Measurements from ENCODE around the gene PARD6A.

The PARD6A gene

DNA sequence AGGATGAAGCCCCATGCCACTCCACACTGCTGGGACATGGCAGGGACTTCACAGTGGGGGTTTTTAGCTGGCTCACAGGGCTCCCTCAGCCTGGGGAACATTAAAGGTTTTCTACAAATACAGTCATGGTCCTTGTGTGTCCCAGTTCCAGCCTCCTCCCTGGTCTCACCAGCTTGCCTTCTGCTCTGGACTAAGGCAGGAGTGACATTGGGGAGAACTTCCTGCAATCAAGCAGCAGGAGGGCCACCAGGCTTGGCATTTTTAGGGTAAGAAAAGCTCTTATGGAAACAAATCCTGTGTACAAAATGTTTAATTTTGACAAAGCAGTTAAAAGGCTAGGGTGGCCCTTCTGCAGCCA, 1.9 kb downstream of the PARD6A start:
- Histone ChIP-seq H3K4me1 (ENCODE audit: insufficient read depth, poor library complexity, severe bottlenecking) (peaks cover 5% of the 10 kb centered on the region), H3K27ac (ENCODE audit: poor library complexity, severe bottlenecking) (no peak overlapping the region)
- no peak for ATAC-seq (ENCODE audit: low read depth)

DNA sequence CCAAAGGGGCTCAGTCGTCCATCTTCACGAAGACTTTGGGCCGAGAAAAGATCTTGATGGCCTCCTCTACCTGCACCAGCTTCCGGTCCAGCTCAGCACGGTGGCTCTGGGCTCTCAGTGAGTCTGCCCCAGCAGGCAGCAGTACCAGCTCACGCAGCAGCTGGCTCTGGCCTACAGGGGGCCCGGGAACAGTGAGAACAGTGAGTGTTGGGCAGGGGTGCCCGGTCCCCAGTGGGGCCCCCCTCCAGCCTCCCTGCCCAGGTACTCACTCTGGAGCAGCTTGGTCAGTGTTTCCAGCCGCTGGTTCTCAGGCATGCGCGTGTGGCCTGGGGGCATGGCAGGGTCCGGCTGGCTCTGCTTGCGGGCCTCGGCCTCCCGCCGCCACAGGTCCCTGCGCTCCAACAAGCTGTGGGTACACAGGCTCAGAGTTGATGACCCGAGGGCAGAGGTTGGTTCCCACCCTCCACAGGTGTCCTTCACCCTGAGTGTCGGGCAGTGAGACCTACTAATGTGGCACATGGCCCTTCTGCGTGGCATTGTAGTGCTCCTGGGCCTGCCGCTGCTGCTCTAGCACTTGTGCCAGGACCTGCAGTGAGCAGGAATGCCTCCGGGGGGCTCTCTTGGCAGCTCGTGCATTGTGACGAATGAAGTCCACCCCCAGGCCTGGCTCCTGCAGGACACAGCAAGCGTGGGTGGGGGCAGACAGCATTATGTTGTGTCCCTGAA, 2.6 kb downstream of the PARD6A start:
- Histone ChIP-seq H3K4me1 (ENCODE audit: insufficient read depth, poor library complexity, severe bottlenecking) (peaks cover 6% of the 10 kb centered on the region), H3K27ac (ENCODE audit: poor library complexity, severe bottlenecking) (no peak overlapping the region)

More for the DNA sequence above, 1.9 kb downstream of the PARD6A start:
- Histone ChIP-seq H3K27me3 (ENCODE audit: insufficient read depth, poor library complexity, severe bottlenecking) (no peaks in the 10 kb centered on the region), H3K36me3 (ENCODE audit: low read depth) (peaks cover 10% of the 10 kb centered on the region), H3K9me3 (ENCODE audit: severe bottlenecking) (no peaks in the 10 kb centered on the region), H3K4me3 (ENCODE audit: severe bottlenecking) (no peak overlapping the region)
- no peak for TF ChIP-seq CTCF (IDR thresholded peaks at IDR 0.05; ENCODE audit: poor library complexity, severe bottlenecking)
- no peak for DNase-seq (ENCODE audit: low spot score)

GRCh38 chr16:67663877-67664222, 3.1 kb downstream of the PARD6A start:
- no peak for TF ChIP-seq CTCF (IDR thresholded peaks at IDR 0.05; ENCODE audit: poor library complexity, severe bottlenecking)
- H3K36me3 ChIP-seq (ENCODE audit: low read depth), result peaks cover 3% of the 10 kb centered on the region
- ATAC-seq (ENCODE audit: low read depth) (no peak), DNase-seq (ENCODE audit: low spot score) (no peak)
- H3K4me1 ChIP-seq (ENCODE audit: insufficient read depth, poor library complexity, severe bottlenecking), result peaks cover 6% of the 10 kb centered on the region
- H3K9me3 ChIP-seq (ENCODE audit: severe bottlenecking), result no peaks in the 10 kb centered on the region
- no peak overlapping the region for H3K27ac ChIP-seq (ENCODE audit: poor library complexity, severe bottlenecking)
- H3K4me3 ChIP-seq (ENCODE audit: severe bottlenecking), result no peak overlapping the region
- H3K27me3 ChIP-seq (ENCODE audit: insufficient read depth, poor library complexity, severe bottlenecking), result no peaks in the 10 kb centered on the region

More for the DNA sequence above, 2.6 kb downstream of the PARD6A start:
- peaks cover 9% of the 10 kb centered on the region for H3K36me3 ChIP-seq (ENCODE audit: low read depth)
- ATAC-seq (ENCODE audit: low read depth) (no peak), DNase-seq (ENCODE audit: low spot score) (no peak)
- no peak overlapping the region for H3K4me3 ChIP-seq (ENCODE audit: severe bottlenecking)
- TF ChIP-seq CTCF (IDR thresholded peaks at IDR 0.05; ENCODE audit: poor library complexity, severe bottlenecking), result peak; percentile 6
- H3K27me3 ChIP-seq (ENCODE audit: insufficient read depth, poor library complexity, severe bottlenecking), result no peaks in the 10 kb centered on the region
- no peaks in the 10 kb centered on the region for H3K9me3 ChIP-seq (ENCODE audit: severe bottlenecking)

DNA sequence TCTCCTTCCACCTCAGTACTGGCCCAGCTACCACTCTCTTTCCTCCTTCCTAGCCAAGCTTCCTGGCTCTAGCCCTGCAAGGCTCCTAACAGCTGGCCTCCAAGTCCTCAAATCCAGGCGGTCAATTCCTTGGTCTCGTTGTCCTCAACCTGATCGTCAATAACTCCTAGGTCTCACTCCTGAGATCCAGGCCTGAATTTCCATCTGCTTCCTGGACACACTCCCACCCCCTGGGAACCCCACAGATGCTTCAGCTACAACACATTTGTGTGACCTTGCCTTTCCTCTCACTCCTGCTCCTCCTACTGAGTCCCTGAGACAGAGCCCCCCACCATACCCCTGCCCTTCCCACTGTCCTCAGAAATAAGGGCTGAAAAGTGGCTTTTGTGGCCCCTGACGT, 3.5 kb downstream of the PARD6A start:
- H3K36me3 ChIP-seq (ENCODE audit: low read depth), result no peaks in the 10 kb centered on the region; the same call in 1 of the 2 replicates
- H3K27ac ChIP-seq (ENCODE audit: poor library complexity, severe bottlenecking), result no peak overlapping the region
- no peak overlapping the region for H3K4me3 ChIP-seq (ENCODE audit: severe bottlenecking)
- ATAC-seq (ENCODE audit: low read depth), result no peak
- H3K9me3 ChIP-seq (ENCODE audit: severe bottlenecking), result no peaks in the 10 kb centered on the region
- DNase-seq (ENCODE audit: low spot score), result no peak
- H3K27me3 ChIP-seq (ENCODE audit: insufficient read depth, poor library complexity, severe bottlenecking), result no peaks in the 10 kb centered on the region
- H3K4me1 ChIP-seq (ENCODE audit: insufficient read depth, poor library complexity, severe bottlenecking), result peaks cover 6% of the 10 kb centered on the region
- no peak for TF ChIP-seq CTCF (IDR thresholded peaks at IDR 0.05; ENCODE audit: poor library complexity, severe bottlenecking)

GRCh38 chr16:67664871-67665270, 4.1 kb downstream of the PARD6A start:
- DNase-seq (ENCODE audit: low spot score), result no peak
- no peaks in the 10 kb centered on the region for H3K27me3 ChIP-seq (ENCODE audit: insufficient read depth, poor library complexity, severe bottlenecking)
- no peaks in the 10 kb centered on the region for H3K36me3 ChIP-seq (ENCODE audit: low read depth)
- H3K4me1 ChIP-seq (ENCODE audit: insufficient read depth, poor library complexity, severe bottlenecking), result peaks cover 6% of the 10 kb centered on the region
- H3K9me3 ChIP-seq (ENCODE audit: severe bottlenecking), result no peaks in the 10 kb centered on the region
- no peak overlapping the region for H3K27ac ChIP-seq (ENCODE audit: poor library complexity, severe bottlenecking)
- H3K4me3 ChIP-seq (ENCODE audit: severe bottlenecking), result no peak overlapping the region
- TF ChIP-seq CTCF (IDR thresholded peaks at IDR 0.05; ENCODE audit: poor library complexity, severe bottlenecking), result no peak
- no peak for ATAC-seq (ENCODE audit: low read depth)
